Hepatocyte (in vitro differentiated cells): ENCODE results near the gene TLX2.

Experiments used
- CTCF ChIP-seq: fragments of 200-600 bp; sonication (generic); IDR thresholded peaks from 2 replicates; pipeline ENCODE4 v1.5.1; 2016; ENCODE audit warnings: antibody characterized with exemption, mild to moderate bottlenecking; ENCODE audit not compliant: poor library complexity
- EZH2 ChIP-seq: fragments of 200-600 bp; sonication (generic); IDR thresholded peaks from 2 replicates; pipeline ENCODE4 v1.6.1; 2016; ENCODE audit warnings: antibody characterized with exemption, mild to moderate bottlenecking, borderline replicate concordance

DNA sequence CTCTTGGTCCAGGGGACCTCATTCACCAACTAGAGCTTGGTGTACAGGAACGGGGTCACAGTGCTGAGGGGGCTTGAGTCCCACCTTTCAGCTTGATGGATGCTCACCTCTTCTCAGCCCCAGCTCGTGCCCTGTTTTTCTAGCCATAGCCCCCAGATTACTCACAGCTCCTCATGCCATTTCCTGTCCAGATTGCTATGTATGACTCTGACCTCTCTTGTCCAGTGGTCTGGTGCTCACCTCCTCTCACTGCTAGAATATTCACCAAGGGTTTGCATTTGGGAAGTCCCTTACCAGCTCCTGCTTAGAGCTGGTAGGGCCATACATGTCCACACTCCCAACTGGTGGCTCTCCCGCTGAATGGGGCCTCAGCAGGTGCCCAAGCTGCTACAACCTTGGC lies 20.7 kb upstream of the TLX2 start:
- no peak for TF ChIP-seq EZH2
- no peak for TF ChIP-seq CTCF
